Renal cortical epithelial cell (primary cell): ENCODE measurements around the gene LAX1. TPM values are rescaled to one million over a fixed set of nuclear protein-coding genes. Genes with fewer than 3 reads are reported as not detected.
"Not testable (repeated sequence)": the region's sequence is repeated elsewhere in the genome, so short reads cannot be mapped to it uniquely, and the experiment has no call there.

Source experiments
- DNase-seq: peaks from one replicate; pipeline ENCODE4 v3.0.0-alpha.2; 2011; ENCODE audit warnings: low read depth
- total RNA-seq: library from RNA; depleted of rRNA; stranded (reverse); fragments of >200 nt; gene quantifications from 2 replicates; pipeline ENCODE4 v1.2.3, GENCODE V29; 2014

LAX1 gene
- total RNA-seq, 1 donor from 2014 or later = 0.15 TPM

DNA sequence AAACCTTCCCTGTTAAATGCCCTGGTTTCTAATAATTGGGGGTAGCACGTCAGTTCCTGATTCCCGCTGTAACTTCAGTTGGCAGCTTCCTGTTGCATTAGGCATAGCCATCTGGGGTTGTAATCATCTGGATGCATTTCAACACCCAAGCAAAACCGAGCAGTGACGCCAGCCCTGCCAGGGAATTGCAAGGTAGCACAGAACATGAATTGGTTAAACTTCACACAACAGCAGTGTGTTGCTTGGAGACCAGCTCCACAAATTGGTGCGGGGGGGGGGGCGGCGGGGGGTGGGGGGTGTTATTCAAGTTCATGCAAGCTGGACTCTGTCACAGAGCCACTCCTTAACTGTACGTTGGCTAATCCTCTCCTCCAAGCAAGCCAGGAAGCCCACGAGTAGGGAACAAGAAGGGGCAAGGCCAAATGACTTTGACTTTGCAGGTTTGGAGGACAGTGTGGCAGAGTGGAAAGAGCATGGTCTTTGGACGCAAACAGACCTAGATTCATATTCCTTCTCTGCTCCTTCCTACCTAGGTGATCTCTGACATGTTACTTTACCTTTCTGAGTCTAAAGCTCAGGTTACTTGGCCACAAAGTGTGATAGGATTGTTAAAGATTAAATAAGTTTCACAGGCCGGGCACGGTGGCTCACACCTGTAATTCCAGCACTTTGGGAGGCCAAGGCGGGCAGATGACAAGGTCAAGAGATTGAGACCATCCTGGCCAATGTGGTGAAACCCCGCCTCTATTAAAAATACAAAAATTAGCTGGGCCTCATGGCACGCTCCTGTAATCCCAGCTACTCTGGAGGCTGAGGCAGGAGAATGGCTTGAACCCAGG, 4.7 kb downstream of the LAX1 start:
- peak; percentile 98 for DNase-seq

DNA sequence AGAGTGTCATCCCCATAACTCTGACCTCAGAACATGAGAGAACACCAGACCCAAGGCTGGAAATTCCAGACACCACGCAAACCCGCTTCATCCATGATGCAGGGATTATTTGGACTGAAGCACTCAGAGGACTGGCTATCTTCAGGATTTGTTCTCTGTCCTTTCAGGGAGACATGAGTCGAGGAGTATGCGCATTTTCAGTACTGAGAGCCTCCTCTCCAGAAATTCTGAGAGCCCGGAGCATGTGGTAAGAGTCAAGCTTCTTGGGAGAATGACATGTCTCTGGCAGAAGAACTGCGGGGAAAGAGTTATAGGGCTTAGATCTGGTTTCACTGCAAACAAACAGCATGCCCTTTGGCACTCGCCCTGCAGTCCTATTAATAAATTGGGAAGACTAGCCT, 6.9 kb downstream of the LAX1 start:
- no peak for DNase-seq

DNA sequence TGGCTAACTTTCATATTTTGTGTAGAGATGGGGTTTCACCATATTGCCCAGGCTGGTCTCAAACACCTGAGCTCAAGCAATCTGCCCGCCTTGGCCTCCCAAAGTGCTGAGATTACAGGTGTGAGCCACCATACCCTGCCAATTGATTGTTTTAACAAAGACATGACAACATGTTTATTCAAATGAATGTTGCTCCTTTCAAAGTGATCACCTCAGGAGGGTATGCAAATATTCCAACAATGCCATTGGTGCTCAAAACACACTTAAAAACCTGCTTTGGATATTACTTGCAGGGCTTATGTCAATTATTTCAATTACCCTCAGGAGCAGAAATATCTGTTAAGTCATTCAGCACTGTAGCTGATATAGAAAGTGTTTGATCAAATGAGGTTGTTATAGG, 7.9 kb downstream of the LAX1 start:
- DNase-seq = no peak

DNA sequence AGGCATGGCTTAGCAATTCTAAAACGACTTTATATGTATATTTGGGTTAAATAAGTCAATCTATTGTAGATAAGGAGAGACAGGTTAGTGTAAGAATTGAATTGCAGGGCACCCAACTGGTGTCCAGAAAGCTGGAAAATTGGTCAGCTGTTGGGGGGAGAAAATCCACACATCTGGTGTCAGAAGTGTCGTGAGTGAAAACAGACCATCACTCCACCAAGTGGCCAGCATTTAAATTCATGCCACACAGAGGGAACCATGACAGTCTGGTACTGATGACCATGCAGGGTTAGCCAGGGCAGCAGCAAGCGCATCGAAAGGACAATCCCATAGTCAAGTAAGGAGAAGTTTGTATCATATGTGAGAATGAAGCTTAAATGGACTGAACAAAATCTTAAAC, 11.7 kb downstream of the LAX1 start:
- DNase-seq = no peak

DNA sequence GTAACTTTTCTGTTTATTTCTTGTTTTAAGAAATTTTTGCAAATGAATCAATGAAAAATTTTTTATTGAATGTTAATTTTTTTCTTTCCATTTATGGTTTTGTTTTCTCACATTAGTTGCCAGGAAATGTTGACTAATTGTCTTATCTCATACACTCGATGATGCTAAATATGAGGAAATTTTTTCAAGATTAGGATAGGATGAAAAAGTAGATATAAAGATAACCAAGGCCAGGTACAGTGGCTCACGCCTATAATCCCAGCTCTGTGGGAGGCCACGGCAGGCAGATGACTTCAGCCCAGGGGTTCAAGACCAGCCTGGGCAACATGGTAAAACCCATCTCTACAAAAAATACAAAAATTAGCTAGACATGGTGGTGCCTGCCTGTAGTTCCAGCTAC, 12.6 kb downstream of the LAX1 start:
- no peak for DNase-seq

DNA sequence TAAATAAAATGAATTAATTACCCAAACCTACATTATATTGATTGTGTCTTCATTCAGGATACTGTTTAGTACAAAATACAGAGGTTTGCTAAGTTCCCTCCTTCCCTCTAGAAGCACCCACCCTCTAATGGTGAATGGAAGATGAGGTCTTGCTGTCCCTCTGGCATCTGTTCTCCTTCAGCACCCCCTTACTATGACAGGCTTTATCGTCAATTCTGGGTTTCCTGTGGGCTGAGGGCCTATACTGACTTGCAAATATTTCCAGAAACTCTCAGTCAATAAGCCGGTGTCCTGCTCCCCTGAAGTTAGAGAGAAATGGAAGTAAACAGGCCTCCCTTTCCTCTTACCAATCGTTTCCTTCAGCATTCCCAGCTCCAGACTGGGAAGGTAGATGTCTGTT, 13.2 kb downstream of the LAX1 start:
- DNase-seq = no peak

DNA sequence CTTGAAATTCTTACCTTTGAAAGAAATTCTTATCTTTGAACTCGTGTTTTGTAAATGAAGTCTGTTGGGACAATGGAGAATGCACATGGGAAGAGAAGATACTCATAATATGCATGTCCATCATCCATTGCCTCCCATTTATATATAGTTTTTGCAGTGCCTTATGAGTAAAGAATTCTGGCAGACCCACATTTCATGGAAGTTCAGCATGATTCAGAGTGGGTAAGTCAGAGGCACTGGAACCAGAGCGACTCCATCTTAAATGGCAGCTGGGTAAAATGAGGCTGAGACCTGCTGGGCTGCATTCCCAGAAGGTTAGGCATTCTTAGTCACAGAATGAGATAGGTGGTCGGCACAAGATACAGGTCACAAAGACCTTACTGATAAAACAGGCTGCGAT, 13.8 kb downstream of the LAX1 start:
- no peak for DNase-seq

DNA sequence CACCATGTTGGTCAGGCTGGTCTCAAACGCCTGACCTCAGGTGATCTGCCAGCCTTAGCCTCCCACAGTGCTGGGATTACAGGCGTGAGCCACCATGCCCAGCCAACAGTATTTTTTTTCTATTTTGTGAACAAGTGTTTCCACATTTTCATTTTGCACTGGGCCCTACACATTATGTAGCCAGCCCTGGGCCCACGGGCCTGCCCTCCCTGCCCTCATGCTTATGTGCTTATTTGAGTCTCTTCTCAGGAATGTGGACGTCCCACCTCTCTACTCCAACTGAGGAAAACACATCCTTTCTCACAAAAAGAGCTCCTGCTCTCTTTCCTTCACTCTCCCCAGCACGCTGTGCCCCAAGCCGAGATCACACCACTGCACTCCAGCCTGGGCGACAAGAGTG, 17.0 kb downstream of the LAX1 start:
- no peak for DNase-seq

DNA sequence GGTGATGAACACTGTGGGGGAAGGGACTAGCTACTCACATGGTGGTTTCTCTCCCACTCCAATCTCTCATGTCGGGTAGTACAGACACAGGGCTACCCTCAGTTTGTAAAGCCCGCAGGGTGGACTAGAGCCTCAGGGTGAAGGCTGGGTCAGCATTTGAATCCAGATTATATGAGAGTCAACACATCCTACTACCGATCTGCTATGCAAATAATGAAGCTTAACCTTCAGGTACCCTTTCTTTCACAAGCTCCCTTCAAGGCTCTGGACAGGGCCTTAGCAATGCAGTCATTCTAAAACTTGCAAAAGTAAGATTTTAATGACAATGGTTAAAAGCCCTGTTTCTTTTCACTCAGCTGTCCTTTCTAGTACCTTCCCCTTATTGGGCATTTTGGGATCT, 25.0 kb downstream of the LAX1 start:
- no peak for DNase-seq

DNA sequence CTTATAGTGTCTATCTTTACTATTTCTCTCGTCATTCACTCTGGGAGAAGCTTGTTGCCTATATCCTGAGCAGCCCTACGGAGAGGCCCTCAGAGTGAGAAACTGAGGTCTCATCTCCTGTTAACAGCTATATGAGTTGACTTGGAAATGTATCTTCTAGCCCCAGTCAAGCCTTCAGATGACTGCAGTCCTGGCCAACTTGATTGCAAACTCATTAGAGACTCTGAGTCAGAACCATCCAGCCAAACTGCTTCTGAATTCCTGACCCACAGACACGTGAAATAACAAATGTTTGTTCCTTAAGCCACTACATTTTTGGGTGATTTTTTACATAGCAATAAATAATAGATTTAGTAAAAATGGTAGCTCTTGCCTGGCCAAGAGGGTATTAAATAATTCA, 26.5 kb downstream of the LAX1 start:
- DNase-seq = no peak

DNA sequence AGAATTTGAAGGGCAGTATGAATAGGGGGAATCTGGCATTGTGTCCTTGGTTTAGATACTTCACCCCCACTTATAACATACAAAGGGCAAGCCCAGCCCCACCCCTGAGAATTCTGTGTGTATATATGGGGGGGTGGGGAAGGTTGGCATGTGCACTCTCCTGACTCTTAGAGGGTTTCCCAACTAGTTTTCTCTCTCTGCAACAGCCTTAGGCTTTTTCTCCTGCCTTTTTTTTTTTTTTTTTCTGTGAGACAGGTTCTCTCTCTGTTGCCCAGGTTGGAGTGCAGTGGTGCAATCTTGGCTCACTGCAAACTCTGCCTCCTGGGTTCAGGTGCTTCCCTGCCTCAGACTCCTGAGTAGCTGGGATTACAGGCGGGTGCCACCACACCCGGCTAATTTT, 27.5 kb downstream of the LAX1 start:
- DNase-seq = no peak

DNA sequence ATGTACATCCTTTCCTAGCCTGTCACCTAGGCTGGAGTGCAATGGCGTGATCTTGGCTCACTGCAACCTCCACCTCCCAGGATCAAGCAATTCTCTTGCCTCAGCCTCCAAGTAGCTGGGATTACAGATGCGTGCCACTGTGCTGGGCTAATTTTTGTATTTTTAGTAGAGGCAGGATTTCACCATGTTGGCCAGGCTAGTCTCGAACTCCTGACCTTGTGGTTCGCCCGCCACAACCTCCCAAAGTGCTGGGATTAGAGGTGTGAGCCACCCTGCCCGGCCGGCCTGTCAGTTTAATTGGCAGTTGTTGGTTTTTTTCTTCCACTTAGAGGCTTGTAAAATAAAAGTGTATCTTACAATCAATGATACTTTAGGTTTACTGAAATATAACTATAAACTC, 28.6 kb downstream of the LAX1 start:
- DNase-seq = not testable (repeated sequence)

DNA sequence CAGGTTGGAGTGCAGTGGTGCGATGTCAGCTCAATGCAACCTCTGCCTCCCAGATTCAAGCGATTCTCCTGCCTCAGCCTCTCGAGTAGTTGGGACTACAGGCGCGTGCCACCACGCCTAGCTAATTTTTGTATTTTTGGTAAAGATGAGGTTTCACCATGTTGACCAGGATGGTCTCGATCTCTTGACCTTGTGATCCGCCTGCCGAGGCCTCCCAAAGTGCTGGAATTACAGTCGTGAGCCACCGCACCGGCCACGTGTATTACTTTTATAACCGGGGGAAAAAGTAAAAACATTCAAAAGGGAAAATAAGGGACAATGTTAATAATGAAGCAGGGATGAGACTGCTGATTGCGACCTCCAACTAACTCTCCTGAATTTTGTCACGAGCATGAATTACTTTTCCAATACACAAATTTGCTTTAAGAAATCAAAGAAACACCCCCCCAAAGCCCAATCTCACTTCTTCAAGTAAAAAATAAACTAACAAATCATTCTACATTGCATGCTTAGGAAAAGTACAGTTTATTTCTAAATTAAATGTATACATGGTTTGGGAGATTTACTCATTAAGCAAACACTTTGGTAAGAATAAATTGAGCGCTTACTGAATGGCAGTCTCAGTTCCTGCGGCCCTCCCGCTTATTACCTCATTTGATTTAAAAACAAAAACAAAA, 29.9 kb downstream of the LAX1 start:
- DNase-seq = no peak

DNA sequence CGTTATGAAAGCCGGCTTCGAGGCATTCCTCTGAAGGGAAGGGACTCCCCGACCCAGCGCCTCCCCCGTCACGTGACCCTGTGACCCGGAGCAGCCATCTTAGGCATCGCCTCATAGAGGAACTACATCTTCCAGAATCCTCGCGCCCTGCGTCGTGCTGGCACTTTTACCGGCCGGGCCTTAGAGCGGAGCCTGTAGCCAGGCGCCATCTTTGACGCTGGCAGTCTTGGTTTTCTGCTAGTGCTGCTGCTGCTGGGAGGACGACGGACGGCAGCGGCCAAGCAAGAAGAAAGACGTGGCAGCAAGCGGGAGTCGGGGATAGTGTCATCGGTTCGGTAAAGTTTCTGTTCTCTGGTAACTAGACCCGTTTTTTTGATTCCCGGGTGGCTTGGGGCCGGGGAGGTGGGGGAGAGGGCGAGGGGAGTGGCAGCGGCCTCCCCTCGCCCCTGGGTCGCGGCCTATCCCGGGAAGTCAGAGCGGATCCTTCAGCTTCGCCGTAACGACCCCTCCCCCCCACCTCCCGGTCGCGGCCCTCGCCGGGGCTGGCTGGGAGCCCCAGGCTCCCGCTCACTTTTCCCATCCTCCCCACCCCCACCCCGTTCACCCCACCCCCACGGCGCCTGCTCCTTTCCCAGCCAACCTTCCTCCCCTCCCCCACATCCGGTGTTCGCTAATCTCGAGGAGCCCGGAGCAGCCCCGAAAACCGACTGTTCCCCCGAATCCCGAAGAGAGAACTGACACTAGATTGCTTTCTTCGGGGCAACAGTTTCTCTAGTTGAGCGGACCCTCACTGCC, 30.7 kb downstream of the LAX1 start, which contains the start of the genes ZBED6 and ZC3H11A:
Gene ZBED6 (plus strand): TSS at position 183 of the 795 bp plus-strand sequence. CDS start 1,900 bp downstream, outside the sequence.
Gene ZC3H11A (plus strand): TSS at position 183 of the 795 bp plus-strand sequence. CDS start 21,448 bp downstream, outside the sequence.
- peak; percentile 95 for DNase-seq

DNA sequence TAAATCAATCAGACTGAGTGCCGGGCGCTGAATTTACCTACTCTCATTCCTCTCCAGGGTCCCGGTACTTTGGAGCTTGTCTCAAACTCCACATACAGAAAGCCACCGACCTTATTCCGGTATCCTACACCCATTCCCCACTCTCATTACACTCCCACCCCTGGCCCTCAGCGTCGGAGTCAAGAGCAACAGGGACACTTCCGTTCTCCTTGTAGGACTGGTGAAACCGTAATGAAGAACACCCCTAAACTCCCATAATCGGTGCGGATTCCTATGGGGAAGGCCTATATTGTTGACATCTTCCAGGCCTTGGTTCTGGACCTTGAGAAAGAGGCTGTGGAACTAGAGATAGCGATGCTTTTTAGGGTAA, 31.2 kb downstream of the LAX1 start:
- DNase-seq = no peak

DNA sequence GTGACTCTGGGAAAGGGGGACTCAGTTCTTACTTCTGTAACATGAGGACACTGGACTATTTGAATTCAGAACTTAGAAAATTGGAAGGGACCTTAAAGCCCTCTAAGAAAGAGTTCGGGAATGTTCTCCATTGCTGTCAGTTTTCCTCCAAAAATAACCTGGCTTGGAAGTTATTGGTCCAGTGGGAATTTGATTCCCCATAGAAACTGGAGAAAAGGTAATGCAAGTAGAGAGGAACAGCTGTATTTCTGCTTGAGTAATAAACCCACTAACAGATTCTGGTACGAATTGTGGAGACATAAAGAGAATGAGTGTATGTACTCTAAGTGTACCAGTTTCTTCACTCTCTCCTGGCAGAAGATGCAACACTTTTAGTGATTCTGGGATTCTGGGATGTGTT, 32.2 kb downstream of the LAX1 start:
- DNase-seq = no peak

DNA sequence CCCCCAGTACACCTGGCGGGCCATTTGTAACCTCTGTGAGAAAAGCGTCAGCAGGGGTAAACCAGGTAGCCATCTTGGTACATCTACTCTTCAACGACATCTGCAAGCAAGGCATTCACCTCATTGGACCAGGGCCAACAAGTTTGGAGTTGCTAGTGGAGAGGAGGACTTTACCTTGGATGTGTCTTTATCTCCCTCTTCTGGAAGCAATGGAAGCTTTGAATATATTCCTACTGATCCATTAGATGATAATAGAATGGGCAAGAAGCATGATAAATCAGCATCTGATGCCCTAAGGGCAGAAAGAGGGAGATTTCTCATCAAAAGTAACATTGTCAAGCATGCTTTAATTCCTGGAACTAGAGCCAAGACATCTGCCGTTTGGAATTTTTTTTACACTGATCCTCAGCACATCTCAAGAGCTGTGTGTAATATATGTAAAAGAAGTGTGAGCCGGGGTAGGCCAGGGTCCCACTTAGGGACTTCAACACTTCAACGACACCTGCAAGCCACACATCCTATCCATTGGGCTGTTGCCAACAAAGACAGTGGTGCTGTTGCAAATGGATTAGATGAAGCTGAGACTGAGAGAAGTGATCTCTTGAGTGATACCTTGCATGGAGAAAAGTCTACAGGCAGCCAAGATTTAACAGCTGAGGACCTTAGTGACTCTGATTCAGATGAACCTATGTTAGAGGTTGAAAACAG, 33.1 kb downstream of the LAX1 start:
- no peak for DNase-seq

DNA sequence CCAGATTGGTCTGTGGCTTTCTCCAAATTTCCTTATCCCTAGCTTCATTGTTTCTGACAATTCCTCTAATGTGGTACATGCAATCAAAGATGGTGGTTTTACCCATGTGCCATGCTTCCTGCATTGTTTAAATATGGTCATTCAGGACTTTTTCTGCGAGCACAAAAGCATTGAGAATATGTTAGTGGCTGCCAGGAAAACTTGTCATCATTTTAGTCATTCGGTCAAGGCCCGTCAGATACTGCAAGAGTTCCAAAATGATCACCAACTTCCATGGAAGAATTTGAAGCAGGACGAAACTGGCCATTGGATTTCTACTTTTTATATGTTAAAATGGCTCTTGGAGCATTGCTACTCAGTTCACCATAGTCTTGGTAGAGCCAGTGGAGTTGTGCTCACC, 34.2 kb downstream of the LAX1 start:
- no peak for DNase-seq

DNA sequence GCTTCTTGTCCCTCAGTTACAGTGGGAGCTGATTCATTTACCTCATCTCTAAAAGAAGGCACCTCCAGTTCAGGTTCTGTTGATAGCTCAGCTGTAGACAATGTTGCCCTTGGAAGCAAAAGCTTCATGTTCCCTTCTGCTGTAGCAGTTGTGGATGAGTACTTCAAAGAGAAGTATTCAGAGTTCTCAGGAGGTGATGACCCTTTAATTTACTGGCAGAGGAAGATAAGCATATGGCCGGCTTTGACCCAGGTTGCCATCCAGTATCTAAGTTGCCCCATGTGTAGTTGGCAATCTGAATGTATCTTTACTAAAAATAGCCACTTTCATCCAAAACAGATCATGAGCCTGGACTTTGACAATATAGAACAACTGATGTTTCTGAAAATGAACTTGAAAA, 35.0 kb downstream of the LAX1 start:
- DNase-seq = no peak

DNA sequence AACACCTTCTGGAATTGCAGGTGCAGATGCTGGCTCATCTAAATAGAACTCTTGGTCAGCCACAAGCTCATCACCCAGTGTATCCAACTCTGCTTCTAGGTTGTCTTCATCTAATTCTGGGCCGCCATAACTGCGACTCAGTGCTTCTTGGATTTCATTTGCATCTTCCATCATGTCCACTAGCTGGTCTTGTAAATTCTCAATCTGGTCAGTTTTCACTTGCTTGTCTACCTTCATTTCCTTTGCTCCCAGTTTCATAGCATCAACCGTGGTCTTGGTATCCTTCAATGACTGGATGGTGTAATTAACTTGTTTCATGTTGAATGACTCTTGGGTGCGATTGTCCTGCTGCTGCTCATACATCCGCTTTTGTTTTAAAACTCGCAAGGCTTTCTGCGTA, 40.7 kb downstream of the LAX1 start:
- DNase-seq = no peak

DNA sequence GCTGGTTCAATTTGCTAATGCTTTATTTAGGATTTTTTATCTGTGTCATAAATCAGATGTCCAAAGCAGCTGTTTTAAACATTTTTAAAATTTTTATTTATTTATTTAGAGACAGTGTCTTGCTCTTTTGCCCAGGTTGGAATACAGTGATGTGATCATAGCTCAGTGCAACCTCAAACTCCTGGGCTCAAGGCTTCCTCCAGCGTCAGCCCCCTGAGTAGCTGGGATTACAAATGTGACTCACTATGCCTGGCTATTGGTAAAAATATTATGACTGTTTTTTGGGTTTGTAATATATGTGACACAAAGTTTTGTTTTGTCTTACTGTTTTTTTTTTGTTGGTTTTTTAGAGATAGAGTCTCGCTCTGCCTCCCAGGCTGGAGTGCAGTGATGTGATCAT, 42.2 kb downstream of the LAX1 start:
- no peak for DNase-seq
